ENCODE results near the gene BAG5. TPM values are rescaled to one million over a fixed set of nuclear protein-coding genes. Genes with fewer than 3 reads are reported as not detected.

The BAG5 gene
- total RNA-seq, 1 experiment from 2014 or later, result 22.5 TPM

DNA sequence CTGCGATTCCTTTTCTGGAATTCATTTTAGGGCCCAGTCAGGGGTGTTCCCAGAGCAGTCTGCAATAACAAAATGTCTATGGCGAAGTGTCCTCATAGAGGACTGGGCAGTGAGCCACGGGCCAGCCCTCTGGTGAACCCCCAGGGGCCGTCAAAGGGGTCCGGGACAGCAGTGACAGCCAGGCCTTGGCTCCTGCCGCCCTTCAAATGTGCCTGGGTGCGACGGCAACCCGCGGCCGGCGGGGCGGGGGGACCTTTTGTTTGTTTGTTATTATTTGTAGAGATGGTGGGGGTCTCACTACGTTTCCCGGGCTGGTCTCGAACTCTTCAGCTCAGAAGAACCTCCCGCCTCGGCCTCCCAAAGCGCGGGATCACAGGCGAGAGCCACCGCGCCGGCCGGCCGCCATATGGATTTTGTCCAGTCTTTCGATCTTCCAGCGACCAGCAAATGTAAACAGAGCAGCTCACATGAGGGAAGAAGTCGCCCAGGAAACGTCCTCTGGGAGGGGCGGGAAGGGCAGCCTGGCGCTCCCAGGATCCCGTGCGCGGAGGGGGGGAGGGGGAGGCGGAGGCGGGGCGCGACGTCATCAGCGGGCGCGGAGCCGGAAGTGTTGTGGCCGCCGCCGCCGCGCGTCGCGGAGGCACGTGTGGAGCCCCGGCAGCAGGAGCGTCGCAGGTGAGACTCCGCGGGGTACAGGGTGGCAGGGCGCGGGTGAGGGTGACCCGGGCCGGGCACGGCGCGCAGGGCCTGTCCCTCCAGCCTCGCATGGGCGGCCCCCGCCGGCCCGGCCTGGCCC lies 33.7 kb downstream of the BAG5 start, which contains the start of gene TRMT61A:
Gene TRMT61A (plus strand): TSS at position 610 of the 796 bp plus-strand sequence. CDS start 783 bp downstream, outside the sequence.
- in situ Hi-C loops (cut with HindIII; ENCODE audit: low pct_unique_long_range_greater_than_20kb, low sequenced_read_pairs) (no loop called here), intact Hi-C loops (cut with micrococcal nuclease; ENCODE audit: unreplicated experiment) (no loop called here)
- no peaks in the 10 kb centered on the region for H3K9me3 ChIP-seq (ENCODE audit: control insufficient read depth, insufficient read depth, low read depth, low read length)
- no peak for DNase-seq (ENCODE audit: low read depth, low spot score)
- H3K36me3 ChIP-seq (ENCODE audit: control insufficient read depth, insufficient read depth, low read length), result peaks cover 4% of the 10 kb centered on the region; the same call in 1 of the 2 replicates
- peaks cover 36% of the 10 kb centered on the region for H3K4me1 ChIP-seq (ENCODE audit: control insufficient read depth, insufficient read depth, low read length)
- ChIA-PET POLR2A (interaction anchor here (0.6 to 0.7 kb wide), 3 partner anchors 21 to 168 kb away, joined by 4 to 5 read pairs (median 4); no protein-coding TSS in a partner anchor), CTCF (interaction anchor here (0.6 to 1.5 kb wide), 2 partner anchors 10 to 1477 kb away, joined by 4 to 7 read pairs; no protein-coding TSS in a partner anchor)
- no peaks in the 10 kb centered on the region for H3K27me3 ChIP-seq (ENCODE audit: control insufficient read depth, insufficient read depth, low read length)
- TF ChIP-seq CTCF (IDR thresholded peaks at IDR 0.05) (no peak), SIN3A (IDR thresholded peaks at IDR 0.05; ENCODE audit: borderline replicate concordance, insufficient read depth, low read depth, low read length) (peak; percentile 96), POLR2AphosphoS5 (IDR thresholded peaks at IDR 0.05; ENCODE audit: low read depth, low read length) (peak; percentile 53)
- ATAC-seq, result peak; percentile 81
- peak within 1 kb of the TSS; percentile 90 to 94 for H3K4me3 ChIP-seq (ENCODE audit: low read depth in 2 of 2, low read length in 2 of 2)
- TSS peak; percentile 96 for BruUV-seq (replicated peaks)
- peak within 1 kb of the TSS; percentile 89 for H3K27ac ChIP-seq (ENCODE audit: low read length)

DNA sequence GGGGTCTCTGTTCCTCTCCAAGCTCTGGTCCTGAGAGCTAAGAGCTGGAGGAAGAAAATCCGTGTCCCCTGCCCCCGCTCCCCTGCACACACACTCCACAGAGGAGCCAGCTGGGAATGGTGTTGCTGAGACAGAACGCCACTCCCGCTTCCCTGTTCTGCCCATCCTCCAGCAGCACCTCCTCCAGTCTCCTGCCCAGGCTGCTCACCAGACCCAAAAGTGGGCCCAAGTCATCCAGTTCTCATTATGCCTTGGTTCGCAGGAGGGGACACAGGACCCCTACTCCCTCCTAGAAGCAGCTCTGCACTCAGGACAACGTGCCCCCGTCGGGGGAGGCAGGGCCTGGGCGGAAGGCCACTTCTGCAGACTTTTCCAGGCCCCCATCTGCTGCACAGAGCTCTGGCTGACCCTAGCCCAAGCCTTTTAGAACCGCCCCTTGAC lies 34.3 kb downstream of the BAG5 start:
- Histone ChIP-seq H3K4me1 (ENCODE audit: control insufficient read depth, insufficient read depth, low read length) (peaks cover 38% of the 10 kb centered on the region), H3K9me3 (ENCODE audit: control insufficient read depth, insufficient read depth, low read depth, low read length) (no peaks in the 10 kb centered on the region), H3K27me3 (ENCODE audit: control insufficient read depth, insufficient read depth, low read length) (no peaks in the 10 kb centered on the region), H3K36me3 (ENCODE audit: control insufficient read depth, insufficient read depth, low read length) (peaks cover 4% of the 10 kb centered on the region; the same call in 1 of the 2 replicates), H3K4me3 (ENCODE audit: low read depth in 2 of 2, low read length in 2 of 2) (peak overlapping the region; percentile 90 to 94), H3K27ac (ENCODE audit: low read length) (peak overlapping the region; percentile 89)
- no TSS peak for BruUV-seq (replicated peaks)
- TF ChIP-seq, protein P1, sequence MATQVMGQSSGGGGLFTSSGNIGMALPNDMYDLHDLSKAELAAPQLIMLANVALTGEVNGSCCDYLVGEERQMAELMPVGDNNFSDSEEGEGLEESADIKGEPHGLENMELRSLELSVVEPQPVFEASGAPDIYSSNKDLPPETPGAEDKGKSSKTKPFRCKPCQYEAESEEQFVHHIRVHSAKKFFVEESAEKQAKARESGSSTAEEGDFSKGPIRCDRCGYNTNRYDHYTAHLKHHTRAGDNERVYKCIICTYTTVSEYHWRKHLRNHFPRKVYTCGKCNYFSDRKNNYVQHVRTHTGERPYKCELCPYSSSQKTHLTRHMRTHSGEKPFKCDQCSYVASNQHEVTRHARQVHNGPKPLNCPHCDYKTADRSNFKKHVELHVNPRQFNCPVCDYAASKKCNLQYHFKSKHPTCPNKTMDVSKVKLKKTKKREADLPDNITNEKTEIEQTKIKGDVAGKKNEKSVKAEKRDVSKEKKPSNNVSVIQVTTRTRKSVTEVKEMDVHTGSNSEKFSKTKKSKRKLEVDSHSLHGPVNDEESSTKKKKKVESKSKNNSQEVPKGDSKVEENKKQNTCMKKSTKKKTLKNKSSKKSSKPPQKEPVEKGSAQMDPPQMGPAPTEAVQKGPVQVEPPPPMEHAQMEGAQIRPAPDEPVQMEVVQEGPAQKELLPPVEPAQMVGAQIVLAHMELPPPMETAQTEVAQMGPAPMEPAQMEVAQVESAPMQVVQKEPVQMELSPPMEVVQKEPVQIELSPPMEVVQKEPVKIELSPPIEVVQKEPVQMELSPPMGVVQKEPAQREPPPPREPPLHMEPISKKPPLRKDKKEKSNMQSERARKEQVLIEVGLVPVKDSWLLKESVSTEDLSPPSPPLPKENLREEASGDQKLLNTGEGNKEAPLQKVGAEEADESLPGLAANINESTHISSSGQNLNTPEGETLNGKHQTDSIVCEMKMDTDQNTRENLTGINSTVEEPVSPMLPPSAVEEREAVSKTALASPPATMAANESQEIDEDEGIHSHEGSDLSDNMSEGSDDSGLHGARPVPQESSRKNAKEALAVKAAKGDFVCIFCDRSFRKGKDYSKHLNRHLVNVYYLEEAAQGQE (IDR thresholded peaks at IDR 0.05; ENCODE audit: insufficient read depth in 1 of 2, low read depth in 2 of 2, low read length in 1 of 2), result no peak
- no peak for TF ChIP-seq SIN3A (IDR thresholded peaks at IDR 0.05; ENCODE audit: borderline replicate concordance, insufficient read depth, low read depth, low read length)
- no peak for TF ChIP-seq POLR2AphosphoS5 (IDR thresholded peaks at IDR 0.05; ENCODE audit: low read depth, low read length)
- TF ChIP-seq CTCF (IDR thresholded peaks at IDR 0.05), result no peak
- no peak for TF ChIP-seq TCF7L2 (IDR thresholded peaks at IDR 0.05; ENCODE audit: low read depth, low read length)
- intact Hi-C loops (cut with micrococcal nuclease; ENCODE audit: unreplicated experiment) (no loop called here), in situ Hi-C loops (cut with HindIII; ENCODE audit: low pct_unique_long_range_greater_than_20kb, low sequenced_read_pairs) (no loop called here)
- no peak for DNase-seq (ENCODE audit: low read depth, low spot score)
- ATAC-seq, result peak; percentile 33; the same call in 1 of the 2 replicates
- POLR2A ChIA-PET, result interaction anchor here (0.6 kb wide), 1 partner anchor 168 kb away, joined by 4 read pairs; no protein-coding TSS in a partner anchor
- CTCF ChIA-PET, result interaction anchor here (1.5 kb wide), 1 partner anchor 9 kb away, joined by 7 read pairs; no protein-coding TSS in a partner anchor
